GM12872 (cell line): Measurements from ENCODE around the gene RHEB.

ENCODE experiments used
- CTCF ChIP-seq: IDR thresholded peaks from 3 replicates; pipeline ENCODE4 v1.5.1; 2011; ENCODE audit warnings: low read depth, mild to moderate bottlenecking, low read length, moderate library complexity; ENCODE audit not compliant: insufficient read depth

The RHEB gene

GRCh38 chr7:151461096-151461941 is 58.4 kb downstream of the RHEB start:
- TF ChIP-seq CTCF, result no peak

- TF ChIP-seq CTCF, result no peak
Observed at GRCh38 chr7:151460474-151460855, 59.2 kb downstream of the RHEB start.

- TF ChIP-seq CTCF, result no peak
Observed at GRCh38 chr7:151459726-151460473, 59.8 kb downstream of the RHEB start.

- no peak for TF ChIP-seq CTCF
Observed at GRCh38 chr7:151457534-151457933, 62.2 kb downstream of the RHEB start.

- TF ChIP-seq CTCF, result no peak
Observed at GRCh38 chr7:151456782-151457181, 62.9 kb downstream of the RHEB start.

GRCh38 chr7:151456276-151456675 is 63.4 kb downstream of the RHEB start:
- no peak for TF ChIP-seq CTCF

- TF ChIP-seq CTCF, result no peak
Observed at GRCh38 chr7:151455690-151456089, 64.0 kb downstream of the RHEB start.
